H4 (cell line): ENCODE data around the gene HBM. TPM values are rescaled to one million over a fixed set of nuclear protein-coding genes. Genes with fewer than 3 reads are reported as not detected.
"Not testable (repeated sequence)": the region's sequence is repeated elsewhere in the genome, so short reads cannot be mapped to it uniquely, and the experiment has no call there.

Experiments
- DNase-seq: peaks from one replicate; pipeline ENCODE4 v3.0.0-alpha.2; 2015; ENCODE audit warnings: low spot score
- total RNA-seq: library from RNA; depleted of rRNA; stranded (reverse); fragments of >200 nt; shearing (Covaris generic); gene quantifications from 2 replicates; pipeline ENCODE4 v1.2.3, GENCODE V29; 2014; rRNA removed

HBM gene
- total RNA-seq, 1 experiment from 2014 or later, result not detected

DNA sequence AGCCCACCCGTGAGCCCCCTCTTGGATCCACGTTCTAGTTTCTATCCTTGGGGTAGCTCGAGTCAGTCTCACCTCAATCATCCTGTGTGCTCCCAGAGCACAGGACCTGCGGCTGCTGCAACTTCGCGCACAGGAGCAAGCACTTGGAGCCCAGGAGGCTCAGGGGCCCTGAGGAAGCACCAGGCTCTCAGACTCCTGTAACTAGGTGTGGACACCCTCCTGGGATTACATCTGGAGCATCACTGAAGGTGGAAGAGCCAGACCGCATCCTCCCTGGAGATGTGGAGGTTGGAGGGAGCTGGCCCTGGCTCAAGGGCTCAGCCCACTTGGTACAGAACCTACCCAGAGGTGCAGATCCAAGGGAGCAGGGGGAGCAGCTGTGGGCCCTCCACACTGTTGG is 17.2 kb downstream of the HBM start:
- no peak for DNase-seq

- no peak for DNase-seq
Observed at GRCh38 chr16:185213-185612, 19.4 kb downstream of the HBM start.

DNA sequence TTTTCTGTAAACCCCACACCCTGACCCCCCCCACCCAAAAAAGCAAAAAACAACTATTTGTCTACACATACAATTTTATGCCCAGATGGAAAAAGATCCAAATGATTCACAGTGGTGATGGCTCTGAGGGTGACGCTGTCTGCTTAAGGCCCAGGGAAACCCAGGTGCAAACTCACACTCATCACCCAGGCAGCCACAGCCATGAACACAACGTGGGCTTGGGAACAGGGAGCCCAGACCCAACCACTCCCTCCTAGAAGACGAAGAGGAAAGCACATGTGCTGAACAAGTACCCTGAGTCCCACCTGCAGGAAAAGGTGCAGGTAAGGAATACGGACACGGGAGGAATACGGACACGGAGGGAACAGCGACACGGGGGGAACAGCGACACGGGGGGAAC is 19.9 kb downstream of the HBM start:
- no peak for DNase-seq

- no peak for DNase-seq
Observed at GRCh38 chr16:187330-187729, 21.6 kb downstream of the HBM start.

DNA sequence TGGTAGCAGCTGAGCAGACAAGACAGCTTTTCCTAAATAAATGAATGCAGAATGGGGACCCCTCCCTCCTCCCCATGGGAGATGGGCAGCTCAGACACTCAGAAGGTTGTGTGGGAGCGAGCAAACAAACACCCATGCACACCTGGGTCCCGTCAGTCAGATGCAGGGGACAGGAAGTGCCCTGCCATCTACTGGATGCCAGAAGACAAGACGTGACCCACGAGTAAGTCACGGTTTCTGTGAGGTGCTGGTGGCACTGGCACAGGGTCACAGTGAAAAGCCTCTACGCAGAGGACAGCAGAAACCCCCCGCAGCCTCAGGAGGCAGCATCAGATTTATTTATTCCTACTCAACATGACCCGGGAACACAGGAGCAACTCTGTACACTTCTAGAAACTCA is 22.9 kb downstream of the HBM start:
- DNase-seq, result no peak

DNA sequence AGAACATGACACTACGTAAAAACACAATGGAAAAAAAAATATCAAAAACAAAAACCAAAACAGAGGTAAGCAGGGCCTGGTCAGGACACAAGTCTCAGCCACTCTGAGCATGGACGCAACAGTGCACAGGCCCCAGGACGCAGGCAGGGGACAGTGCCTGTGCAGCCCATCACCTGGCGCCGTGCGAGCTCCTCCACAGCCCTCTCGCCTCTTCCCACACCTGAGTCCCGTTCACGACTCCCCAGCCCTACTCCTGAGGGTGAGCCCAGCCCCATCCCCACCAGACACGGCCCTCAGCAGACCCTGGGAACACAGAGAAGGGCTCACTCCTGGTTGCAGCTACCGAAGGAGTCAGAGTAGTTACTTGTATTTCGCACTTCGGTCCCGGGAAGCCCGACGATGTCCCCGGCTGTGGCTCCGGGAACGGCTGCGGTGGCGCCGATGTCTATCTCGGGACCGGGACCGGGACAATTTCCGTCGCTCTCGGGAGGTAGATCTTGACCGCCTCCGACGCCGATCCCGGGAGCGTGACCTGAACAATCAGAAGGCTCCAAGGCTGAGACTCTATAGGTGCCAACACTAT is 23.9 kb downstream of the HBM start:
- DNase-seq, result no peak

DNA sequence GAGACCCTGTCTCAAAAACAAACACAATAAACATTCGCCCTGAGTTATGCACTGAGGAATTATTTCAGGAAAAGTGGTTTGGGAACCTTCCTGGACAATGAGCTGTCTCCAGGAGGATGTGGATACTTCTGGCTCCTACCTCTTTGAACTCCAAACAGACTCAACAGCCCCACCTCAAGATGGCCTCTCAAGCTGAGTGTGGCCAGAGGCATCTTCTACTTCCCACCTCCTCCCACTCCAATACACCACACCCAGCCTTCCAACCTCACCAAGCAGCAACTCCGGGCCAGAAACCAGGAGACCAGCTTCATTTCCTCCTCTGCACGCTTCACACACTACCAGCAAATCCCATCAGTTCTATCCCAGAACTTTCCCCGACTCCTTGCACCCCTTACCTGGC is 26.1 kb downstream of the HBM start:
- DNase-seq, result no peak

- no peak for DNase-seq
Observed at GRCh38 chr16:192686-193085, 26.9 kb downstream of the HBM start.

- DNase-seq, result no peak
Observed at GRCh38 chr16:193441-193840, 27.7 kb downstream of the HBM start.

GRCh38 chr16:194516-194915 is 28.7 kb downstream of the HBM start:
- no peak for DNase-seq

DNA sequence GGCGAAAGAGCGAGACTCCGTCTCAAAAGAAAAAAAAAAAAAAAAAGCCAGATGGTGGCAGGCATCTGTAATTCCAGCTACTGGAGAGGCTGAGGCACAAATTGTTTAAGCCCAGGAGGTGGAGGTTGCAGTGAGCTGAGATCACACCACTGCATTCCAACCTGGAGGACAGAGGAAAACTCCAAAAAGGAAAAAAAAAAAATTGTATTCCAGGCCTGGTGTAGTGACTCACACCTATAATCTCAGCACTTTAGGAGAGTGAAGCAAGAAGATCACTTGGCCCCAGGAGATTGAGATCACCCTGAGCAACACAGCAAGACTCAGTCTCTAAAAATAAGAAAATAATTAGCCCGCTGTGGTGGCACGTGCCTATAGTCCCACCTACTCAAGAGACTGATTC is 34.6 kb downstream of the HBM start:
- no peak for DNase-seq

- no peak for DNase-seq
Observed at GRCh38 chr16:203246-203645, 37.5 kb downstream of the HBM start.

GRCh38 chr16:204046-204445 is 38.3 kb downstream of the HBM start:
- DNase-seq, result not testable (repeated sequence)

DNA sequence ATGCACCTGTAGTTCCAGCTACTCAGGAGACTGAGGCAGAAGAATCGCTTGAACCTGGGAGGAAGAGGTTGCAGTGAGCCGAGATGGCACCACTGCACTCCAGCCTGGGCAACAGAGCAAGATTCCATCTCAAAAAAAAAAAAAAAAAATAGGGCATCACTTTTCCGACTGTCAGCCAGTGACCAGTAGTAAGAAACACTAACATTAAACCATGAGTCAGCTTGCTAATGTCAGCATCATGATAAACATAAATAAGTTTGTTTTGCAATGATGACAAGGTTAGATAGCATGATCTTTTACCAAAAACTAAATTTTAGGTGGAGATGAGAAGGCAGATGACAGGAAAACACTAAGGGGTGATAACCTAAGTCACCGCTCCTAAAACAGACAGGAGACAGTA is 43.6 kb downstream of the HBM start:
- DNase-seq, result not testable (repeated sequence)

GRCh38 chr16:211631-212180 is 45.9 kb downstream of the HBM start:
- DNase-seq, result not testable (repeated sequence)

DNA sequence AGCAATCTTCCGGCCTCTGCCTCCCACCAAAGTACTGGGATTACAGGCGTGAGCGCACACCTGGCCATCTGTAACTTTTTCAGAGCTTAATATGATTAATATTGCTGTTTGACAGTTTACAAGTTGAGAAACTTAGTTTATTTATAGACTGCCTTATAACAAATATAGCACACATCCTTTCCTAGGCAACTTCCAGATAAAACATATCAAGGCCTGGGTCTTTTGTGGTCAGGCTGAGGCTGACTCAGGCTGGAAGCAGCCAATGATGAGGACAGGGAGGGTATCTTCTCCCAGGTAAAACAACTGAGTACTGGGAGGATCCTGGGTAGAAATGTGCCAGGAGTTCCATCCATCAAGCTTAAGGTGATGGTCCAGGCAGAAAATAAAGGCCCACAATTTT is 47.2 kb downstream of the HBM start:
- DNase-seq, result no peak

Other genes with a start within 250 kb of the HBM start
- gene POLR3K, start 112.4 kb upstream of the HBM start, total RNA-seq, result 8.3 and 12.5 TPM in 2 replicates
- gene SNRNP25, start 112.2 kb upstream of the HBM start, total RNA-seq, result 42.4 and 46.6 TPM in 2 replicates
- 12.4 and 15.5 TPM in 2 replicates for gene RHBDF1, start 93.3 kb upstream of the HBM start, total RNA-seq
- 62.8 and 94.3 TPM in 2 replicates for gene MPG, start 87.8 kb upstream of the HBM start, total RNA-seq
- 2.6 and 5.0 TPM in 2 replicates for gene NPRL3, start 27.3 kb upstream of the HBM start, total RNA-seq
- gene HBZ, start 13.3 kb upstream of the HBM start, total RNA-seq, result not detected in 2 replicates
- 3.3 TPM in 1 of 2 replicates, not detected in the other for gene HBA2, start 6.9 kb downstream of the HBM start, total RNA-seq
- not detected in 2 replicates for gene HBA1, start 10.7 kb downstream of the HBM start, total RNA-seq
- gene HBQ1, start 14.5 kb downstream of the HBM start, total RNA-seq, result not detected in 2 replicates
- gene LUC7L, start 63.5 kb downstream of the HBM start, total RNA-seq, result 39.6 and 44.7 TPM in 2 replicates
- 118 and 178 TPM in 2 replicates for gene FAM234A, start 68.8 kb downstream of the HBM start, total RNA-seq
- gene RGS11, start 110.0 kb downstream of the HBM start, total RNA-seq, result not detected in 2 replicates
- gene ARHGDIG, start 114.6 kb downstream of the HBM start, total RNA-seq, result not detected in 2 replicates
- not detected in 2 replicates for gene PDIA2, start 117.2 kb downstream of the HBM start, total RNA-seq
- gene AXIN1, start 186.7 kb downstream of the HBM start, total RNA-seq, result 5.6 and 7.0 TPM in 2 replicates
- gene MRPL28, start 204.6 kb downstream of the HBM start, total RNA-seq, result 159 and 167 TPM in 2 replicates
- 13.7 and 15.9 TPM in 2 replicates for gene PGAP6, start 216.0 kb downstream of the HBM start, total RNA-seq
- gene NME4, start 231.2 kb downstream of the HBM start, total RNA-seq, result 87.5 and 95.3 TPM in 2 replicates
- 5.9 and 8.7 TPM in 2 replicates for gene DECR2, start 235.9 kb downstream of the HBM start, total RNA-seq